Ishikawa (cell line): ENCODE measurements around the gene TANC1.

ENCODE experiments used
- FOXM1 ChIP-seq: IDR thresholded peaks from 2 replicates; pipeline ENCODE4 v1.6.1; 2012; ENCODE audit warnings: low read depth, borderline replicate concordance
- REST ChIP-seq: IDR thresholded peaks from 2 replicates; pipeline ENCODE4 v1.6.1; 2012; ENCODE audit warnings: low read depth, mild to moderate bottlenecking
- TAF1 ChIP-seq: IDR thresholded peaks from 2 replicates; pipeline ENCODE4 v1.6.1; 2012; ENCODE audit warnings: low read depth, mild to moderate bottlenecking
- YY1 ChIP-seq: IDR thresholded peaks from 2 replicates; pipeline ENCODE4 v1.6.1; 2012; ENCODE audit warnings: low read depth

- TF ChIP-seq FOXM1 (no peak), YY1 (no peak), TAF1 (no peak), REST (no peak)
Observed at GRCh38 chr2:159218389-159218788, 249.9 kb downstream of the TANC1 start.
